DND-41 (cell line): ENCODE data around the gene SLC8A2.

Experiments used
- ATAC-seq: fragments of 200-7000 bp; cut with Tn5 transposase; 3 replicates; pipeline ENCODE4 v1.9.1; 2021; ENCODE audit warnings: low read depth; ENCODE audit not compliant: insufficient read depth
- DNase-seq: peaks from one replicate; pipeline ENCODE4 v3.0.0-alpha.2; 2020
- H2AFZ ChIP-seq: 2 replicates; pipeline ENCODE4 v1.6.0; 2012; ENCODE audit warnings: low read depth, low read length
- H3K27ac ChIP-seq: 2 replicates; pipeline ENCODE4 v1.5.1; 2012; ENCODE audit warnings: low read length, inconsistent platforms
- H3K27me3 ChIP-seq: fragments of 200-600 bp; sonication (generic); 2 replicates; pipeline ENCODE4 v1.6.0; 2012; ENCODE audit warnings: low read length, mild to moderate bottlenecking, inconsistent platforms; ENCODE audit not compliant: insufficient read depth, poor library complexity
- H3K36me3 ChIP-seq: 2 replicates; pipeline ENCODE4 v1.5.1; 2012; ENCODE audit warnings: low read length, inconsistent platforms; ENCODE audit not compliant: insufficient read depth
- H3K4me1 ChIP-seq: 2 replicates; pipeline ENCODE4 v1.5.1; 2012; ENCODE audit warnings: mild to moderate bottlenecking, low read length; ENCODE audit not compliant: insufficient read depth
- H3K4me2 ChIP-seq: 2 replicates; pipeline ENCODE4 v1.6.0; 2012; ENCODE audit warnings: mild to moderate bottlenecking, moderate library complexity, low read length, inconsistent platforms; ENCODE audit not compliant: insufficient read depth
- H3K4me3 ChIP-seq, 2 experiments: fragments of 200-600 bp in 1 of 2; shearing (Covaris generic) in 1 of 2; 2 replicates each; pipeline ENCODE4 v1.5.1; 2012 to 2016; ENCODE audit warnings: inconsistent platforms in 2 of 2, low read length in 2 of 2, mild to moderate bottlenecking in 2 of 2, low read depth in 1 of 2, moderate library complexity in 1 of 2
- H3K79me2 ChIP-seq: 2 replicates; pipeline ENCODE4 v1.6.0; 2012; ENCODE audit warnings: low read length, inconsistent platforms; ENCODE audit not compliant: insufficient read depth
- H3K9ac ChIP-seq: 2 replicates; pipeline ENCODE4 v1.6.0; 2012; ENCODE audit warnings: low read depth, mild to moderate bottlenecking, inconsistent platforms, low read length, moderate library complexity
- H3K9me3 ChIP-seq: 2 replicates; pipeline ENCODE4 v1.5.1; 2012; ENCODE audit warnings: low read length, moderate library complexity, mild to moderate bottlenecking, inconsistent platforms; ENCODE audit not compliant: insufficient read depth, severe bottlenecking
- H4K20me1 ChIP-seq: 2 replicates; pipeline ENCODE4 v1.6.0; 2012; ENCODE audit warnings: low read length; ENCODE audit not compliant: insufficient read depth
- CTCF ChIP-seq: IDR thresholded peaks from 2 replicates; pipeline ENCODE4 v1.5.1; 2012; ENCODE audit warnings: borderline replicate concordance, low read length, moderate library complexity, mild to moderate bottlenecking; ENCODE audit not compliant: poor library complexity, severe bottlenecking; ENCODE audit errors: extremely low read depth
- EZH2 ChIP-seq: IDR thresholded peaks from 3 replicates; pipeline ENCODE4 v1.6.1; 2012; ENCODE audit warnings: borderline replicate concordance, low read depth, mild to moderate bottlenecking, moderate library complexity, low read length, inconsistent platforms; ENCODE audit not compliant: severe bottlenecking

The SLC8A2 gene

DNA sequence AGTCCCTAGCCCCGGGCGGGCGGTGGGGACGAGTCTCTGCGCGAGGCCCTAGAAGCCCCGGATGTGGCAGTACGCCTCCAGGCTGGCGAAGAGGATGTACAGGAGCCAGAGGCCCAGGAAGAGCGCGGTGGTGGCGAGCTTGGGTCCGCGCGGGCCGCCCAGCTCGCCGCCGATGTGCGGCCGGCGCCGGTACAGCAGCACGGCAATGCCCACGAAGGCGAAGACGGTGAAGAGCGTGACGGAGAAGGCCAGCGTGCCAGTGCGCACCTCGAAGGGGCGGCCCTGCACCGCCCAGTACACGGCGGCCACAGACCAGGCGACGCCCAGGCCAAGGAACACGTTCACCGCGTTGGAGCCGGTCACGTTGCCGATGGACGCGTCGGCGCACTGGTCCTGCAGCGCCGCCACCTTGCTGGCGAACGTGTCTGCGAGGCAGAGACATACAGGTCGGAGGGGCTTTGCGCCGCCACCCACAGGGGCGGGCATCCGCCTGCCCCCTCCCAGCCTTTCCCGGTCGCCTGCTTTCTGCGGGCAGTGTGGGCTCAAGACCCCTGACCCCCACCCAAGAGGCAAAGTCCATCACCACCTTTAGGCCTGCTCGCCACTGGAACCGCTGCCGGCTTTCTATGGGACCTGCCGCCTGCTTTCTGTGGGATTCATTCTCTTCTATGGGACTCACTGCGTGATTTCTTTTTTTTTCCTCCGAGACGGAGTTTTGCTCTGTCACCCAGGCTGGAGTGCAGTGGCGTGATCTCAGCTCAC, 41.5 kb downstream of the SLC8A2 start:
- Histone ChIP-seq H3K27ac (no peak overlapping the region), H2AFZ (no peak overlapping the region), H3K4me1 (peaks cover 26% of the 10 kb centered on the region), H3K4me2 (no peak overlapping the region), H3K27me3 (no peaks in the 10 kb centered on the region), H4K20me1 (peaks cover 7% of the 10 kb centered on the region; the same call in 1 of the 2 replicates), H3K9me3 (no peaks in the 10 kb centered on the region), H3K36me3 (no peaks in the 10 kb centered on the region), H3K79me2 (no peaks in the 10 kb centered on the region), H3K9ac (no peak overlapping the region), H3K4me3 (no peak overlapping the region)
- ATAC-seq (no peak), DNase-seq (no peak)
- no peak for TF ChIP-seq CTCF
- TF ChIP-seq EZH2 = no peak

DNA sequence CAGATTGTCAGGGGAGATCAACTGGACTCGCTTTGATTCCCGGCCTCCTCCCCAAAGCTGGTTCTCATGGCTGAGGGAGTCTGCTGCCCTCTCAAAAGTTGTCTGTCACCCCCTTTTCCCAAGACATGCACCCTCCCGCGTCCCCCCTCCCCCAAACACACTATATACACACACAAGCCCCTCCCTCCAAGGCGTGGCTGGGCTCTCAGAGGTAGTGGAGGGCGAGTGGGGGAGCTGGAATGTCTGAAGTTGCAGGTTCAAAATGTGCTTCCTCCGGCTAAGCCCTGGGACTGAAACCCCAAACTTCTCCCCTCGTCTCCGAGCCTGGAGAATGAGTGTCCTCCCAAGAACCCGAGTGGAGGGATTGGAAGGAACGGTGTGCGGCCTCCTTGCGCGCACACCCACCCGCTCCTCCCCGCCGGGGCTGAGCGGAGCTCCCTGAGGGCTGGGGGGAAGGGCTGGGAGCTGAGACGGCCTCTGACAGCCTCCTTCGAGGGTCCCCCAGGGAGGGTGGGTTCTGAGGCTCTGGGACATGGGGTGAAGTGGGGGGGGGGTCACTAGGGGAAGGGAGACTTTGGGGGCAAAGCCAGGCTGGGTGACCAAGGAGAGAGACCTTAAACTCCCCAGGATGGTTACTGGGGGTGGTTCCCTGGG, 42.4 kb downstream of the SLC8A2 start:
- Histone ChIP-seq H4K20me1 (peaks cover 7% of the 10 kb centered on the region; the same call in 1 of the 2 replicates), H3K4me2 (peak overlapping the region; percentile 59; the same call in 1 of the 2 replicates), H3K4me1 (peaks cover 21% of the 10 kb centered on the region), H3K79me2 (no peaks in the 10 kb centered on the region), H3K27me3 (no peaks in the 10 kb centered on the region), H3K36me3 (no peaks in the 10 kb centered on the region), H2AFZ (no peak overlapping the region), H3K9me3 (no peaks in the 10 kb centered on the region), H3K4me3 (no peak overlapping the region), H3K9ac (no peak overlapping the region), H3K27ac (no peak overlapping the region)
- TF ChIP-seq EZH2 = no peak
- no peak for TF ChIP-seq CTCF
- ATAC-seq (no peak), DNase-seq (no peak)

DNA sequence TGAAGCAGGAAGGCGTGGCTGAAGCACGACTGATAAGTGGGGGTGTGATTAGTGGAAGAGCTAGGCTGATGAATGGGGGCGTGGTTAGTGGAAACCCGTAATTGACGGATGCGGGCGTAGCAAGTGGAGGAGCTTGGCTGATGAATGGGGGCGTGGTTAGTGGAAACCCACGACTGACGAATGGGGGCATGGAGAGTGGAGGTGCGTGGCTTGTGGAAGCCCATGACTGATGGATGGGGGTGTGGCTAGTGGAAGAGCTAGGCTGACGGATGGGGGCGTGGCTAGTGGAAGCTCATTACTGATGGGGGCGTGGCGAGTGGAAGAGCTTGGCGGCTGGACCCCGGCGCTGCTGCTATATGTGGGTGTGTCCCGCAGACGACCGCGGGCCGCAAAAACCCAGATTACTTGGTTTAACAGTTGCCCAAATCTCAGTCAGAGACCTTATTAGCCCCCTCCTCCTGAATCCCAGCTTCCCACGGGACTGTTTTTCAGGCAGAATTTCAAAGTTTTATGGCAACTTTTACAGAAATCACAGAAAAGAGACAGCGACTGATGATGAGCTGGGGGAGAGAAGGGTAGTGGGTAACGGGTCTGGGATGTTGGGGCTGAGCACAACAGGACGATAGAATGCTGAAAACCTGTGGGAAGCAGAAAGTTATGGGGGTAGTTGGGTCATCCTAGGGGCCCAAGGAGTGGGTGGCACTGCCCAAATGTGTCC, 43.4 kb downstream of the SLC8A2 start:
- Histone ChIP-seq H3K9ac (no peak overlapping the region), H2AFZ (no peak overlapping the region), H3K4me2 (peak overlapping the region; percentile 59), H3K36me3 (no peaks in the 10 kb centered on the region), H3K27ac (no peak overlapping the region), H3K4me3 (peak overlapping the region in 1 of 2 experiments; percentile 20; a peak in 1 of 4 replicates), H3K27me3 (peaks cover 3% of the 10 kb centered on the region), H3K9me3 (no peaks in the 10 kb centered on the region), H3K79me2 (no peaks in the 10 kb centered on the region), H3K4me1 (peaks cover 21% of the 10 kb centered on the region), H4K20me1 (peaks cover 7% of the 10 kb centered on the region; the same call in 1 of the 2 replicates)
- DNase-seq (peak; percentile 95), ATAC-seq (peak; percentile 91)
- TF ChIP-seq EZH2 (no peak), CTCF (no peak)
